Fibroblast of the conjunctiva (primary cell): ENCODE results near the gene MYO1B.

Source experiments
- DNase-seq: peaks from one replicate; pipeline ENCODE4 v3.0.0-alpha.2; 2010; ENCODE audit warnings: low read depth

MYO1B gene

GRCh38 chr2:191322828-191323506 is 77.8 kb downstream of the MYO1B start:
- no peak for DNase-seq

GRCh38 chr2:191325651-191326365 is 80.6 kb downstream of the MYO1B start:
- no peak for DNase-seq

- DNase-seq: no peak
Measured at GRCh38 chr2:191327484-191327883, 82.3 kb downstream of the MYO1B start.

- no peak for DNase-seq
Measured at GRCh38 chr2:191328150-191328809, 83.1 kb downstream of the MYO1B start.

- no peak for DNase-seq
Measured at GRCh38 chr2:191329841-191330240, 84.6 kb downstream of the MYO1B start.

- peak; percentile 87 for DNase-seq
Measured at GRCh38 chr2:191333911-191334357, 88.7 kb downstream of the MYO1B start.

GRCh38 chr2:191335875-191336464 is 90.8 kb downstream of the MYO1B start:
- DNase-seq: no peak

GRCh38 chr2:191341436-191341835 is 96.2 kb downstream of the MYO1B start:
- DNase-seq: no peak

GRCh38 chr2:191343796-191344338 is 98.7 kb downstream of the MYO1B start:
- DNase-seq: no peak

GRCh38 chr2:191345788-191346187 is 100.6 kb downstream of the MYO1B start:
- no peak for DNase-seq

- no peak for DNase-seq
Measured at GRCh38 chr2:191347154-191347553, 102.0 kb downstream of the MYO1B start.

GRCh38 chr2:191347881-191348280 is 102.7 kb downstream of the MYO1B start:
- DNase-seq: no peak

- no peak for DNase-seq
Measured at GRCh38 chr2:191349990-191350389, 104.8 kb downstream of the MYO1B start.

GRCh38 chr2:191350826-191351225 is 105.6 kb downstream of the MYO1B start:
- DNase-seq: no peak

GRCh38 chr2:191351298-191351697 is 106.1 kb downstream of the MYO1B start:
- DNase-seq: no peak

- peak; percentile 22 for DNase-seq
Measured at GRCh38 chr2:191351921-191352320, 106.7 kb downstream of the MYO1B start.

- peak; percentile 60 for DNase-seq
Measured at GRCh38 chr2:191352536-191352935, 107.3 kb downstream of the MYO1B start.

- no peak for DNase-seq
Measured at GRCh38 chr2:191355170-191355758, 110.1 kb downstream of the MYO1B start.

- no peak for DNase-seq
Measured at GRCh38 chr2:191357678-191358077, 112.5 kb downstream of the MYO1B start.

GRCh38 chr2:191358325-191359025 is 113.3 kb downstream of the MYO1B start:
- no peak for DNase-seq

- DNase-seq: no peak
Measured at GRCh38 chr2:191359133-191359532, 113.9 kb downstream of the MYO1B start.
